Uterus (tissue), 2 donors: Measurements from ENCODE around the gene CIB4.

Experiments used
- POLR2A ChIP-seq, 2 donors: fragments of 450-650 bp; IDR thresholded peaks; one replicate each; pipeline ENCODE4 v1.6.1; 2016; ENCODE audit warnings: antibody characterized with exemption in 2 of 2, mild to moderate bottlenecking in 1 of 2, moderate library complexity in 1 of 2
- TF ChIP-seq, protein P1 (sequence below), 4 experiments: fragments of 200-600 bp in 2 of 4; fragments of 450-650 bp in 2 of 4; sonication (generic) in 2 of 4; IDR thresholded peaks; one replicate each; pipeline ENCODE4 v1.5.1; 2016 to 2019; ENCODE audit warnings: antibody characterized with exemption in 4 of 4, mild to moderate bottlenecking in 2 of 4, moderate library complexity in 1 of 4

DNA sequence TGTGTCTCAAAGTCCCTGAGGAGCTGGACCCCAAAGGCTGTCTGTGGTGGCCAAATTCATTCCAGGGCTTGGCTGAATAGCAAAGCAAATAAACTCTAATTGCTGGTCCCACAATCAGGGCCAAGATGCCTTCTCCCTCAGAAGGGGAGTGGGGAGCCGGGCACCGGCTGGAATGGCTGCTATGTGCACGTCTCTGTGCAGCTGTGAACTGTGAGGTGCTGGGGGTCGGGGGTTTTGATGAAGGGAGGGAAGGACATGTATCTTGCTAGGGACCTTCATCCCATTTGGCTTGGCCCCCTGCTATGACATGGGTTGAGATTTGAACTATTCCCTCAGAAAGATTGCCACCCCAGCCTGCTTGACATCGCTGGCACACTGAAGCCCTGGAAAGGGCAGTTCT is 60.4 kb downstream of the CIB4 start:
- no peak for TF ChIP-seq POLR2A (IDR thresholded peaks at IDR 0.05)
- TF ChIP-seq, protein P1, sequence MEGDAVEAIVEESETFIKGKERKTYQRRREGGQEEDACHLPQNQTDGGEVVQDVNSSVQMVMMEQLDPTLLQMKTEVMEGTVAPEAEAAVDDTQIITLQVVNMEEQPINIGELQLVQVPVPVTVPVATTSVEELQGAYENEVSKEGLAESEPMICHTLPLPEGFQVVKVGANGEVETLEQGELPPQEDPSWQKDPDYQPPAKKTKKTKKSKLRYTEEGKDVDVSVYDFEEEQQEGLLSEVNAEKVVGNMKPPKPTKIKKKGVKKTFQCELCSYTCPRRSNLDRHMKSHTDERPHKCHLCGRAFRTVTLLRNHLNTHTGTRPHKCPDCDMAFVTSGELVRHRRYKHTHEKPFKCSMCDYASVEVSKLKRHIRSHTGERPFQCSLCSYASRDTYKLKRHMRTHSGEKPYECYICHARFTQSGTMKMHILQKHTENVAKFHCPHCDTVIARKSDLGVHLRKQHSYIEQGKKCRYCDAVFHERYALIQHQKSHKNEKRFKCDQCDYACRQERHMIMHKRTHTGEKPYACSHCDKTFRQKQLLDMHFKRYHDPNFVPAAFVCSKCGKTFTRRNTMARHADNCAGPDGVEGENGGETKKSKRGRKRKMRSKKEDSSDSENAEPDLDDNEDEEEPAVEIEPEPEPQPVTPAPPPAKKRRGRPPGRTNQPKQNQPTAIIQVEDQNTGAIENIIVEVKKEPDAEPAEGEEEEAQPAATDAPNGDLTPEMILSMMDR (IDR thresholded peaks at IDR 0.05): no peak
